Measurements from ENCODE around the gene CCDC102B. TPM values are rescaled to one million over a fixed set of nuclear protein-coding genes. Genes with fewer than 3 reads are reported as not detected.

CCDC102B gene
- under 1 TPM; 0.54 to 0.94 TPM for polyA plus RNA-seq

DNA sequence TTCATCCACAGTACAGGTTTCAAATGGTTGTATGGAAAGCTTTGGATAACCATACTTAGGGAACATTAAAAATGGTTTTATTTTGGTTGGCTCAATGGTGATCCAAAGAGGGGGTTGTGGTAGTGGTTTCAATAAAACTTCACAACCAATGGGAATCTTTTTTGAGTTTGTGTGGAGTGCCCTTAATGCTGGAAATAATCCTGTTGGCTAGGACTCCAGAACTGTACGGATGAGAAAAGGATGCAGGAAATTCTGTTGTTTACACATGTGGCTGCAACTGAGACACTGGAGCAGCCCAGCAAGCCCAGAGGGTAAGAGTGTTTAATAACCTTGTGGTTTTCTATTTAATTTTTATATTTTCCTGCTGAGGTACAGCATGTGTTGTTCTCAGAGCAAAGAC, at the start of gene CCDC102B:
Gene CCDC102B (plus strand): TSS at position 210 of the 400 bp plus-strand sequence. CDS start 38,684 bp downstream, outside the sequence.
- Histone ChIP-seq H3K27me3 (ENCODE audit: control insufficient read depth in 1 of 2, insufficient read depth in 2 of 2, low read length in 2 of 2) (no peaks in the 10 kb centered on the region), H3K4me3 (ENCODE audit: low read depth in 1 of 2, low read length in 2 of 2) (no peak within 1 kb of the TSS), H3K4me1 (ENCODE audit: control insufficient read depth in 2 of 2, insufficient read depth in 2 of 2, low read length in 1 of 2) (no peaks in the 10 kb centered on the region), H3K9me3 (ENCODE audit: control insufficient read depth in 2 of 2, insufficient read depth in 1 of 2, low read depth in 1 of 2, low read length in 1 of 2) (no peaks in the 10 kb centered on the region), H3K27ac (ENCODE audit: low read depth in 2 of 2, low read length in 1 of 2) (no peak within 1 kb of the TSS), H3K36me3 (ENCODE audit: control insufficient read depth in 2 of 2, insufficient read depth in 2 of 2, low read length in 1 of 2) (no peaks in the 10 kb centered on the region)
- 23 to 44% methylated on average over 1 of the region's 1 CpG for WGBS, 2 donors

DNA sequence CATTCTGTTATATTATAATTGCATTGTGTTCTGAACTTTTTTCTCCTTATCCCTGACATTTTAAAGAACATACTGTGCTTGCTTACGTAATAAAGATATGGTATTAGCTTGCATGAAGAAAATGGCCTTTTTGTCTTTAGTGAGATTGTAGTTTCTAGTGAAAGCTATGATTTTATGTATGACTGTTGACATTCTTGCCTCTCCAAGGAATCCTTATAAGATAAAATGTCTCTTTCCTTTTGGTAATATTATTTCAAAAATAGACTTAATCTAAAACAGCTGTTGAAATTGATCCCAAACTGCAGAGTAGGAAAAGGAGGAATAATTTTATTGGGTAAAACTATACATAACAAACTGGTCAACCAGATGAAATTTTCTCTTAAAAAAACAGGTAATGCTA, 40.8 kb upstream of the CCDC102B start:
- Histone ChIP-seq H3K27ac (ENCODE audit: low read depth in 2 of 2, low read length in 1 of 2) (no peak overlapping the region), H3K36me3 (ENCODE audit: control insufficient read depth in 2 of 2, insufficient read depth in 2 of 2, low read length in 1 of 2) (no peaks in the 10 kb centered on the region), H3K9me3 (ENCODE audit: control insufficient read depth in 2 of 2, insufficient read depth in 1 of 2, low read depth in 1 of 2, low read length in 1 of 2) (no peaks in the 10 kb centered on the region), H3K4me1 (ENCODE audit: control insufficient read depth in 2 of 2, insufficient read depth in 2 of 2, low read length in 1 of 2) (no peaks in the 10 kb centered on the region), H3K4me3 (ENCODE audit: low read depth in 1 of 2, low read length in 2 of 2) (no peak overlapping the region), H3K27me3 (ENCODE audit: control insufficient read depth in 1 of 2, insufficient read depth in 2 of 2, low read length in 2 of 2) (no peaks in the 10 kb centered on the region)
- 79 to 81% methylated on average over 1 of the region's 1 CpG for WGBS, 2 donors

DNA sequence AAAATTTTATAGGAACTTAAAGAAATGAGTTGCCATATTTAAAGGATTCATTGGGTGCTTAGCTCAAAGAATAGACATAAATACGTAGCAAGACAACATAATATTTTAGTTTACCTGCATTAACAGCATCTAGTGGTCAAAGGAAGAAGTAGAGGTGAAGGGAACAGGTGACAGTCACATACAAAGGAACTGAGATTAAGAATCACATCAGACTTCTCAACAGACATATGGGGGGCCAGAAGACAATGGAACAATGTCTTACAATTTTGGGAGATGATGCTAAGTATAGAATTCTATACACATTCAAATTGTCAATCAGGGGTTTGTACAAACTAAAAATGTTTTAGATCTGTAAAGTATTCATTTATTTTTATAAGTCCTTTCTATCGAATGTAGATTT, 38.6 kb upstream of the CCDC102B start:
- Histone ChIP-seq H3K27me3 (ENCODE audit: control insufficient read depth in 1 of 2, insufficient read depth in 2 of 2, low read length in 2 of 2) (no peaks in the 10 kb centered on the region), H3K36me3 (ENCODE audit: control insufficient read depth in 2 of 2, insufficient read depth in 2 of 2, low read length in 1 of 2) (no peaks in the 10 kb centered on the region), H3K4me1 (ENCODE audit: control insufficient read depth in 2 of 2, insufficient read depth in 2 of 2, low read length in 1 of 2) (no peaks in the 10 kb centered on the region), H3K9me3 (ENCODE audit: control insufficient read depth in 2 of 2, insufficient read depth in 1 of 2, low read depth in 1 of 2, low read length in 1 of 2) (no peaks in the 10 kb centered on the region), H3K27ac (ENCODE audit: low read depth in 2 of 2, low read length in 1 of 2) (no peak overlapping the region), H3K4me3 (ENCODE audit: low read depth in 1 of 2, low read length in 2 of 2) (no peak overlapping the region)
- 86 to 88% methylated on average over 2 of the region's 2 CpGs for WGBS, 2 donors

DNA sequence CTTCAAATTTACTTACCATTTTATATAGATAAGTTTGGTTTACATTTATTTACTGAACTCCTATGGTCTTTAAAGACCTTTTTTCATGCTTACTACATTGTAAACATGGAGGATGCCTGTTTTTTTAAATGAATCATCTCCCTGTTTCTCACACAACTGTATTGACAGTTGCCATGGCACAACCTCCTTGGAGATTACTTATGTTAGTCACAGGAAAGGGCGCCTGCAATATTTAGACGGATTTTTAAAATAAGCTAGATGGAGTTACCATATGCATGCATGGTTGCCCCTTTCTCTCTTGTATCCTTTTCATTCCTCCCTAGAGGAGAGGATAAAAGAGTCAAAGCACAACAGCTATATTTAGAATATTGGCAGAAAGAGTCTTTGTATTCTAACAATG, 34.8 kb upstream of the CCDC102B start:
- H3K4me1 ChIP-seq (ENCODE audit: control insufficient read depth in 2 of 2, insufficient read depth in 2 of 2, low read length in 1 of 2): no peaks in the 10 kb centered on the region
- no peaks in the 10 kb centered on the region for H3K27me3 ChIP-seq (ENCODE audit: control insufficient read depth in 1 of 2, insufficient read depth in 2 of 2, low read length in 2 of 2)
- no peak overlapping the region for H3K4me3 ChIP-seq (ENCODE audit: low read depth in 1 of 2, low read length in 2 of 2)
- no peak overlapping the region for H3K27ac ChIP-seq (ENCODE audit: low read depth in 2 of 2, low read length in 1 of 2)
- H3K36me3 ChIP-seq (ENCODE audit: control insufficient read depth in 2 of 2, insufficient read depth in 2 of 2, low read length in 1 of 2): no peaks in the 10 kb centered on the region
- WGBS, 2 donors: 78 to 81% methylated on average over 2 of the region's 2 CpGs
- H3K9me3 ChIP-seq (ENCODE audit: control insufficient read depth in 2 of 2, insufficient read depth in 1 of 2, low read depth in 1 of 2, low read length in 1 of 2): no peaks in the 10 kb centered on the region

DNA sequence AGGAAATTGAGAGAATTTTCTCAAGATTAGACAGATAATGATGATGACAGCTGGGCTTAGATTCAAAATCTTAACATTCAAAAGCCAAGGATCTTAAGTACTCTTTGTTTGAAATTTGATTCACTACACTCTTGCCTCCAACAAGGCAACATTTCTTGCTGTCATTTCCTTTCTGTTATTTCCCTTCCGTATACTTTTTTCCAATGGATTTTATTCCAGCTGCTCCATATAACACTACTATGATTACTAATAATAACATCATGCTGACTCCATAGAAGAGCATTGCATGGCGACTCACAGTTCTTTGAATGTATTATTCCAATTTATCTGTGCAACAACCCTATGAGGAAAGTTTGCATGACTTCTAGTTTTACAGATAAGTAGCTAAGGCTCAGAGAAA, 33.9 kb upstream of the CCDC102B start:
- Histone ChIP-seq H3K4me3 (ENCODE audit: low read depth in 1 of 2, low read length in 2 of 2) (no peak overlapping the region), H3K27me3 (ENCODE audit: control insufficient read depth in 1 of 2, insufficient read depth in 2 of 2, low read length in 2 of 2) (no peaks in the 10 kb centered on the region), H3K9me3 (ENCODE audit: control insufficient read depth in 2 of 2, insufficient read depth in 1 of 2, low read depth in 1 of 2, low read length in 1 of 2) (no peaks in the 10 kb centered on the region), H3K27ac (ENCODE audit: low read depth in 2 of 2, low read length in 1 of 2) (no peak overlapping the region), H3K4me1 (ENCODE audit: control insufficient read depth in 2 of 2, insufficient read depth in 2 of 2, low read length in 1 of 2) (no peaks in the 10 kb centered on the region), H3K36me3 (ENCODE audit: control insufficient read depth in 2 of 2, insufficient read depth in 2 of 2, low read length in 1 of 2) (no peaks in the 10 kb centered on the region)
- WGBS, 2 donors: 78 to 87% methylated on average over 2 of the region's 2 CpGs

DNA sequence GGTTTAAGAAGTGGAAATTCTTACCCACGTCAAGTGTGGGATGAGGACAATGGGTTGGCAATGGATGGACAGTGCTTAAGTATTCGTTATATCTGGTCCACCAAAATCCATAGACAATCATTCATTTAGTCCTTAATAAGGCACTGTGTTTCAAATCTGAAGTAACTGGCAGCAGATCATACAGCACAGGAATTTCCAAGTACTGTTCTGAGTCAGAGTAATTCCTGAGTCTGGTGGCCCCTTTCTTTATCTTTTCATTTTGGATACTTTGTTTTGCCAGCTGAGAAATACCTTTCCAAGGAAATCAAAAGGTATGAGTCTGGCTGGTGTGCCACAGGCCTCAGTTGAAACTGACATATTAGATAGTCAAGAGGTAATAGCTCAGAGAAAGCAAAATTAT, 31.4 kb upstream of the CCDC102B start:
- no peaks in the 10 kb centered on the region for H3K36me3 ChIP-seq (ENCODE audit: control insufficient read depth in 2 of 2, insufficient read depth in 2 of 2, low read length in 1 of 2)
- no peaks in the 10 kb centered on the region for H3K4me1 ChIP-seq (ENCODE audit: control insufficient read depth in 2 of 2, insufficient read depth in 2 of 2, low read length in 1 of 2)
- no peaks in the 10 kb centered on the region for H3K27me3 ChIP-seq (ENCODE audit: control insufficient read depth in 1 of 2, insufficient read depth in 2 of 2, low read length in 2 of 2)
- WGBS, 2 donors: 82 to 86% methylated on average over 2 of the region's 2 CpGs
- no peaks in the 10 kb centered on the region for H3K9me3 ChIP-seq (ENCODE audit: control insufficient read depth in 2 of 2, insufficient read depth in 1 of 2, low read depth in 1 of 2, low read length in 1 of 2)
- H3K4me3 ChIP-seq (ENCODE audit: low read depth in 1 of 2, low read length in 2 of 2): no peak overlapping the region
- no peak overlapping the region for H3K27ac ChIP-seq (ENCODE audit: low read depth in 2 of 2, low read length in 1 of 2)

DNA sequence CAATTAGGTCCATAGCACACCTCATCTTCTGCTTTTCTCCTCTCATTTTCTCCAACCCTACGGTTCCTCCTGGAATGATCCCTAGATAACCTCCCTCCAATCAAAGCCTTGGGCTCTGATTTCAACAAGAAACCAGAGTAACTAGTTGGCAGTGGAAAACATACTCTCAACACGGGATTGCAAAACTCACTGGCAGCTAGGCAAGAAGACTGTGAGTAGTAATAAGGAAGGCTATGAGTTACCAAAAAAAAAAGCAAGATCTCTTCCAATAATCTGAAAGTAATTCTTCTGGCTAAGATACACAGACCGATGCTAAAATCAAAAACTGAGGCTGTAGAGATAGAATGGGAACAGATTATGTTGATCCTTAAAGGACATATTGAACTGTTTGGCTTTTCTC, 28.4 kb upstream of the CCDC102B start:
- no peaks in the 10 kb centered on the region for H3K36me3 ChIP-seq (ENCODE audit: control insufficient read depth in 2 of 2, insufficient read depth in 2 of 2, low read length in 1 of 2)
- no peak overlapping the region for H3K27ac ChIP-seq (ENCODE audit: low read depth in 2 of 2, low read length in 1 of 2)
- no peaks in the 10 kb centered on the region for H3K9me3 ChIP-seq (ENCODE audit: control insufficient read depth in 2 of 2, insufficient read depth in 1 of 2, low read depth in 1 of 2, low read length in 1 of 2)
- 73 to 79% methylated on average over 3 of the region's 3 CpGs for WGBS, 2 donors
- H3K4me3 ChIP-seq (ENCODE audit: low read depth in 1 of 2, low read length in 2 of 2): no peak overlapping the region
- no peaks in the 10 kb centered on the region for H3K27me3 ChIP-seq (ENCODE audit: control insufficient read depth in 1 of 2, insufficient read depth in 2 of 2, low read length in 2 of 2)
- no peaks in the 10 kb centered on the region for H3K4me1 ChIP-seq (ENCODE audit: control insufficient read depth in 2 of 2, insufficient read depth in 2 of 2, low read length in 1 of 2)

DNA sequence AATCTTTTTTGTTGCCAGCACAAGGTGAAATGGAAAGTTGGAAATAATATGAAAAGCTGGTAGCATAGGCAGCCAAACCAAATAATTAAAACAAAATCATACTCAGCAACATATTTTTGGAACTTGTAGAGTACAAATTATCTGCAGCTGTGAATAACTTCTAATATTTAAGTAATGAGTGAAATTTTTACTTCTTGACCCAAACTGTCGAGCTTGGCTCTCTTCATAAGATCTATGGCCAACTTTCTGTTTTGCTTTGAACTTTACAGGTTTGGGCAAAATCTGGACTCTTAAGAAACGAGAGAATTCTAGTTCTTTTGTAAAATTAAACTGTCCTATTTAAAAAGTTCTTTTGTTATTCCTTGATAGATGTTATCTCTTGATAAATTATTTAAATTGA, 25.6 kb upstream of the CCDC102B start:
- H3K4me3 ChIP-seq (ENCODE audit: low read depth in 1 of 2, low read length in 2 of 2): no peak overlapping the region
- H3K27ac ChIP-seq (ENCODE audit: low read depth in 2 of 2, low read length in 1 of 2): no peak overlapping the region
- H3K4me1 ChIP-seq (ENCODE audit: control insufficient read depth in 2 of 2, insufficient read depth in 2 of 2, low read length in 1 of 2): no peaks in the 10 kb centered on the region
- H3K27me3 ChIP-seq (ENCODE audit: control insufficient read depth in 1 of 2, insufficient read depth in 2 of 2, low read length in 2 of 2): no peaks in the 10 kb centered on the region
- no peaks in the 10 kb centered on the region for H3K9me3 ChIP-seq (ENCODE audit: control insufficient read depth in 2 of 2, insufficient read depth in 1 of 2, low read depth in 1 of 2, low read length in 1 of 2)
- 27 to 38% methylated on average over 2 of the region's 2 CpGs for WGBS, 2 donors
- H3K36me3 ChIP-seq (ENCODE audit: control insufficient read depth in 2 of 2, insufficient read depth in 2 of 2, low read length in 1 of 2): no peaks in the 10 kb centered on the region

DNA sequence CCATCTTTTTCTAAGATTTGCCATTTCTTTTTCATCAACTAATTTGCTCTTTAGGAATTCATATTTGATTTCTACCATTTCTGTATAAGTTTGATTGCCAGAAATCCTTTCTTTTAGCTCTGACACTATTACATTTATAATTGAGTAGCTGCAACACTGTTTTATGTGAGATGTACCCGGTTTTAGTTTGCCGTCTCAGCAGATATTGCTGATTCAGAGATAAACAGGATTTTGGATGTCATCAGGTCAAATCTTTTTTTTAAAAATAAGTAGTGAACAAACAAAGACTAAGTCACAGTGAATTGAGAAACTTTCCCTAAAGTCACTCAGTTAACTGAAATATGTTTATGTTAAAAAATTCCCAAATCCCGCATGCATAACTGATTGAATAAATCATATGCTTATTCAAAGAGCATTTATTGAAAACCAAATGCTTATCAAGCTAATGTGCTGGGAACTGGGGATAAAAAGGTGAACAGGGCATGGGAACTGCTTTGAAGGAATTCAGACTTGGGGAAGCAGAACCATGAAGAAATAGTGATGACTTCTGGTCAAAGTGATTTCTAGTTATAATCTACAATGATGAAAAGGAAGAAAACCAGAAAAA, 19.5 kb upstream of the CCDC102B start:
- H3K4me1 ChIP-seq (ENCODE audit: control insufficient read depth in 2 of 2, insufficient read depth in 2 of 2, low read length in 1 of 2): no peaks in the 10 kb centered on the region
- no peaks in the 10 kb centered on the region for H3K36me3 ChIP-seq (ENCODE audit: control insufficient read depth in 2 of 2, insufficient read depth in 2 of 2, low read length in 1 of 2)
- H3K27me3 ChIP-seq (ENCODE audit: control insufficient read depth in 1 of 2, insufficient read depth in 2 of 2, low read length in 2 of 2): no peaks in the 10 kb centered on the region
- H3K4me3 ChIP-seq (ENCODE audit: low read depth in 1 of 2, low read length in 2 of 2): no peak overlapping the region
- H3K27ac ChIP-seq (ENCODE audit: low read depth in 2 of 2, low read length in 1 of 2): no peak overlapping the region
- H3K9me3 ChIP-seq (ENCODE audit: control insufficient read depth in 2 of 2, insufficient read depth in 1 of 2, low read depth in 1 of 2, low read length in 1 of 2): no peaks in the 10 kb centered on the region
- 64 to 73% methylated on average over 3 of the region's 3 CpGs for WGBS, 2 donors

DNA sequence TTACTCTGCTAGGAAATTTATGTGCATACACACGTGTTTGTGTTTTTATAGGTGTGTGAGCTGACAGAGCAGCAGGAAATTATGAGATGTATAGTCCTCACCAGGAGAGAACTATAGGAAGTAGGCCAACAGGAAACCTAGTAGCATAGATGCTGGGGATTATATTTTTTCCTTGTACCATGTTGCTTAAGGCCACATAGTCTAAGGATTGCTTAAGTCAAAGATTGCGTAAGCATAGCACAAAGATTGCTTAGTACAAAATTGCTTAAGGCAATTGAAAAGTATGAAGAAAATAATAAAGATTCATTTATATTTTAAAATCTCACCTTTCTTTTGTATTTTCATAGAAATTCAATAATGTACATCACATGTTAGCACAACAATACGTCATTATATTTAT, 18.7 kb upstream of the CCDC102B start:
- Histone ChIP-seq H3K9me3 (ENCODE audit: control insufficient read depth in 2 of 2, insufficient read depth in 1 of 2, low read depth in 1 of 2, low read length in 1 of 2) (no peaks in the 10 kb centered on the region), H3K27ac (ENCODE audit: low read depth in 2 of 2, low read length in 1 of 2) (no peak overlapping the region), H3K4me1 (ENCODE audit: control insufficient read depth in 2 of 2, insufficient read depth in 2 of 2, low read length in 1 of 2) (no peaks in the 10 kb centered on the region), H3K4me3 (ENCODE audit: low read depth in 1 of 2, low read length in 2 of 2) (no peak overlapping the region), H3K27me3 (ENCODE audit: control insufficient read depth in 1 of 2, insufficient read depth in 2 of 2, low read length in 2 of 2) (no peaks in the 10 kb centered on the region), H3K36me3 (ENCODE audit: control insufficient read depth in 2 of 2, insufficient read depth in 2 of 2, low read length in 1 of 2) (no peaks in the 10 kb centered on the region)
- WGBS, 2 donors: 59 to 70% methylated on average over 3 of the region's 3 CpGs
